C4-2B (cell line): ENCODE results near the gene PAK4.

ENCODE experiments used
- ZFX ChIP-seq: fragments of 450-650 bp; IDR thresholded peaks from 2 replicates; pipeline ENCODE4 v1.6.1; 2017
- TF ChIP-seq, protein P1 (sequence below): fragments of 450-650 bp; conservative IDR thresholded peaks from 2 replicates; pipeline ENCODE4 v1.5.1; 2017; ENCODE audit warnings: mild to moderate bottlenecking

DNA sequence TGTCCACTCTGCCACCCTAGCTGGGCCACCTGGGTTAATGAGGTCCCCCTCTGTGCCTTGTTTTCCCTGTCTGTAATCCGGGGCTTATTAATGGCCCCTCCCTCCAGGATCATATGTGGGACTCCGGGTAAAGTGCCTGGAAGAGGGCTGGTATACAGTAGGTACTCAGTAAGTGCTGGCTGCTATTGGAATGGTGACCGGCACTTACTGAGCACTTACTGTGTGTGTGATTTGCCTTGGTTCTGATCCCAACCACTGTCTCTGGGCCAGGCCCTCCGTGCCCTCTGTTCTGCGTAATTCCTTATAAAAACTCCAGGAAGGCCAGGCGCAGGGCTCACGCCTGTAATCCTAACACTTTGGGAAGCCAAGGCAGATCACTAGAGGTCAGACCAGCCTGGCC lies 40.3 kb downstream of the PAK4 start:
- TF ChIP-seq, protein P1, sequence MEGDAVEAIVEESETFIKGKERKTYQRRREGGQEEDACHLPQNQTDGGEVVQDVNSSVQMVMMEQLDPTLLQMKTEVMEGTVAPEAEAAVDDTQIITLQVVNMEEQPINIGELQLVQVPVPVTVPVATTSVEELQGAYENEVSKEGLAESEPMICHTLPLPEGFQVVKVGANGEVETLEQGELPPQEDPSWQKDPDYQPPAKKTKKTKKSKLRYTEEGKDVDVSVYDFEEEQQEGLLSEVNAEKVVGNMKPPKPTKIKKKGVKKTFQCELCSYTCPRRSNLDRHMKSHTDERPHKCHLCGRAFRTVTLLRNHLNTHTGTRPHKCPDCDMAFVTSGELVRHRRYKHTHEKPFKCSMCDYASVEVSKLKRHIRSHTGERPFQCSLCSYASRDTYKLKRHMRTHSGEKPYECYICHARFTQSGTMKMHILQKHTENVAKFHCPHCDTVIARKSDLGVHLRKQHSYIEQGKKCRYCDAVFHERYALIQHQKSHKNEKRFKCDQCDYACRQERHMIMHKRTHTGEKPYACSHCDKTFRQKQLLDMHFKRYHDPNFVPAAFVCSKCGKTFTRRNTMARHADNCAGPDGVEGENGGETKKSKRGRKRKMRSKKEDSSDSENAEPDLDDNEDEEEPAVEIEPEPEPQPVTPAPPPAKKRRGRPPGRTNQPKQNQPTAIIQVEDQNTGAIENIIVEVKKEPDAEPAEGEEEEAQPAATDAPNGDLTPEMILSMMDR, result no peak
- no peak for TF ChIP-seq ZFX
